Rectal smooth muscle tissue (tissue), 1 donor: ENCODE measurements around the gene BAIAP3.

Experiments used
- H3K27ac ChIP-seq: one replicate; pipeline ENCODE4 v1.7.0; 2013; ENCODE audit warnings: low read depth, low read length, inconsistent platforms
- H3K27me3 ChIP-seq: one replicate; pipeline ENCODE4 v1.7.0; 2013; ENCODE audit warnings: low read length; ENCODE audit not compliant: control insufficient read depth, insufficient read depth
- H3K36me3 ChIP-seq: one replicate; pipeline ENCODE4 v1.7.0; 2013; ENCODE audit warnings: low read length; ENCODE audit not compliant: control insufficient read depth, insufficient read depth
- H3K4me1 ChIP-seq: one replicate; pipeline ENCODE4 v1.7.0; 2013; ENCODE audit warnings: low read length; ENCODE audit not compliant: control insufficient read depth, insufficient read depth
- H3K4me3 ChIP-seq: one replicate; pipeline ENCODE4 v1.7.0; 2013; ENCODE audit warnings: low read length
- H3K9ac ChIP-seq: one replicate; pipeline ENCODE4 v1.7.0; 2013; ENCODE audit warnings: low read length

BAIAP3 gene

GRCh38 chr16:1394367-1394951, 61.0 kb downstream of the BAIAP3 start:
- H3K4me3 ChIP-seq: no peak overlapping the region
- H3K27ac ChIP-seq: no peak overlapping the region
- no peak overlapping the region for H3K9ac ChIP-seq
- peaks cover 20% of the 10 kb centered on the region for H3K36me3 ChIP-seq
- H3K4me1 ChIP-seq: no peaks in the 10 kb centered on the region
- no peaks in the 10 kb centered on the region for H3K27me3 ChIP-seq

GRCh38 chr16:1395444-1396031, 62.1 kb downstream of the BAIAP3 start:
- Histone ChIP-seq H3K27me3 (no peaks in the 10 kb centered on the region), H3K4me1 (no peaks in the 10 kb centered on the region), H3K27ac (no peak overlapping the region), H3K4me3 (no peak overlapping the region), H3K36me3 (peaks cover 24% of the 10 kb centered on the region), H3K9ac (no peak overlapping the region)

GRCh38 chr16:1397779-1398178, 64.3 kb downstream of the BAIAP3 start:
- H3K36me3 ChIP-seq: peaks cover 30% of the 10 kb centered on the region
- no peaks in the 10 kb centered on the region for H3K27me3 ChIP-seq
- no peak overlapping the region for H3K4me3 ChIP-seq
- no peak overlapping the region for H3K27ac ChIP-seq
- no peak overlapping the region for H3K9ac ChIP-seq
- no peaks in the 10 kb centered on the region for H3K4me1 ChIP-seq

GRCh38 chr16:1398351-1398750, 64.9 kb downstream of the BAIAP3 start:
- no peak overlapping the region for H3K27ac ChIP-seq
- H3K27me3 ChIP-seq: no peaks in the 10 kb centered on the region
- no peak overlapping the region for H3K4me3 ChIP-seq
- no peak overlapping the region for H3K9ac ChIP-seq
- H3K4me1 ChIP-seq: no peaks in the 10 kb centered on the region
- H3K36me3 ChIP-seq: peaks cover 30% of the 10 kb centered on the region
